MM.1S (cell line): ENCODE data around the gene OR2V2.

ENCODE experiments used
- DNase-seq: peaks from one replicate; pipeline ENCODE4 v3.0.0-alpha.2; 2015
- H2AFZ ChIP-seq: fragments of 300-600 bp; sonication (generic); 2 replicates; pipeline ENCODE4 v1.6.0; 2016; ENCODE audit warnings: antibody characterized with exemption, low read length
- H3F3A ChIP-seq: fragments of 300-600 bp; sonication (generic); 2 replicates; pipeline ENCODE4 v1.6.1; 2016; ENCODE audit warnings: mild to moderate bottlenecking, antibody characterized with exemption, low read length, moderate library complexity, mixed read lengths; ENCODE audit not compliant: insufficient read depth
- H3K27ac ChIP-seq: fragments of 300-600 bp; sonication (generic); 2 replicates; pipeline ENCODE4 v1.5.1; 2016; ENCODE audit warnings: mild to moderate bottlenecking, low read length
- H3K27me3 ChIP-seq: fragments of 300-600 bp; sonication (generic); replicated peaks from 2 replicates; pipeline ENCODE4 v1.6.0; 2016; ENCODE audit warnings: low read length; ENCODE audit not compliant: insufficient read depth
- H3K36me3 ChIP-seq: fragments of 300-600 bp; sonication (generic); replicated peaks from 2 replicates; pipeline ENCODE4 v1.6.1; 2016; ENCODE audit warnings: mild to moderate bottlenecking, low read length, mixed read lengths; ENCODE audit not compliant: insufficient read depth
- H3K4me1 ChIP-seq: fragments of 300-600 bp; sonication (generic); 2 replicates; pipeline ENCODE4 v1.6.1; 2016; ENCODE audit warnings: low read length, mixed read lengths
- H3K4me2 ChIP-seq: fragments of 300-600 bp; sonication (generic); 2 replicates; pipeline ENCODE4 v1.6.0; 2016; ENCODE audit warnings: low read depth, low read length
- H3K4me3 ChIP-seq: fragments of 300-600 bp; sonication (generic); 2 replicates; pipeline ENCODE4 v1.5.1; 2016; ENCODE audit warnings: low read length, mixed read lengths
- H3K79me2 ChIP-seq: fragments of 300-600 bp; sonication (generic); 2 replicates; pipeline ENCODE4 v1.6.1; 2016; ENCODE audit warnings: mixed run types, low read length, mixed read lengths
- H3K9ac ChIP-seq: fragments of 300-600 bp; sonication (generic); 2 replicates; pipeline ENCODE4 v1.6.1; 2016; ENCODE audit warnings: low read length, mixed read lengths
- H3K9me2 ChIP-seq: fragments of 300-600 bp; sonication (generic); replicated peaks from 2 replicates; pipeline ENCODE4 v1.6.1; 2016; ENCODE audit warnings: mild to moderate bottlenecking, low read length, mixed read lengths; ENCODE audit not compliant: insufficient read depth
- H3K9me3 ChIP-seq: fragments of 300-600 bp; sonication (generic); replicated peaks from 2 replicates; pipeline ENCODE4 v1.6.1; 2016; ENCODE audit warnings: mild to moderate bottlenecking, low read length, mixed read lengths; ENCODE audit not compliant: insufficient read depth
- H4K20me1 ChIP-seq: fragments of 300-600 bp; sonication (generic); 2 replicates; pipeline ENCODE4 v1.6.1; 2016; ENCODE audit warnings: mild to moderate bottlenecking, low read length, moderate library complexity, mixed read lengths; ENCODE audit not compliant: insufficient read depth
- CTCF ChIP-seq: fragments of 300-600 bp; sonication (generic); IDR thresholded peaks from 2 replicates; pipeline ENCODE4 v1.5.1; 2016; ENCODE audit warnings: antibody characterized with exemption, low read length, mixed read lengths
- EZH2 ChIP-seq: fragments of 300-600 bp; sonication (generic); optimal IDR thresholded peaks from 2 replicates; pipeline ENCODE3; 2017; ENCODE audit warnings: low read depth, mild to moderate bottlenecking, antibody characterized with exemption, low read length, mixed read lengths
- EZH2phosphoT487 ChIP-seq: fragments of 300-600 bp; sonication (generic); IDR thresholded peaks from 2 replicates; pipeline ENCODE4 v1.6.1; 2018; ENCODE audit warnings: antibody characterized with exemption, low read length

The OR2V2 gene

GRCh38 chr5:181189962-181190710, 42.8 kb downstream of the OR2V2 start:
- DNase-seq = no peak
- Histone ChIP-seq H3K27ac (no peak overlapping the region; the same call in 1 of the 2 replicates), H3K79me2 (no peaks in the 10 kb centered on the region)

GRCh38 chr5:181190711-181191525, 43.5 kb downstream of the OR2V2 start:
- peak overlapping the region; percentile 87 for H2AFZ ChIP-seq
- H3K4me3 ChIP-seq = peak overlapping the region; percentile 95
- peak overlapping the region; percentile 72; the same call in 1 of the 2 replicates for H3K27ac ChIP-seq
- H3K9me3 ChIP-seq = no peaks in the 10 kb centered on the region
- H3K79me2 ChIP-seq = no peaks in the 10 kb centered on the region
- H3K27me3 ChIP-seq = no peaks in the 10 kb centered on the region
- H3K36me3 ChIP-seq = no peaks in the 10 kb centered on the region
- TF ChIP-seq CTCF = peak; percentile 27
- no peak for TF ChIP-seq EZH2
- H3K9me2 ChIP-seq = no peaks in the 10 kb centered on the region
- H3K4me2 ChIP-seq = peak overlapping the region; percentile 99
- peak; percentile 65 for DNase-seq
- H4K20me1 ChIP-seq = no peaks in the 10 kb centered on the region
- H3K4me1 ChIP-seq = no peaks in the 10 kb centered on the region
- H3K9ac ChIP-seq = peak overlapping the region; percentile 66; the same call in 1 of the 2 replicates
- H3F3A ChIP-seq = peaks cover 34% of the 10 kb centered on the region; the same call in 1 of the 2 replicates

More at GRCh38 chr5:181189962-181190710, 42.8 kb downstream of the OR2V2 start:
- Histone ChIP-seq H3K9me3 (no peaks in the 10 kb centered on the region), H3K4me1 (no peaks in the 10 kb centered on the region), H3K27me3 (no peaks in the 10 kb centered on the region), H3K9ac (peak overlapping the region; percentile 66; the same call in 1 of the 2 replicates), H4K20me1 (no peaks in the 10 kb centered on the region), H3K9me2 (no peaks in the 10 kb centered on the region), H3F3A (peaks cover 34% of the 10 kb centered on the region; the same call in 1 of the 2 replicates), H2AFZ (peak overlapping the region; percentile 87), H3K4me2 (peak overlapping the region; percentile 99), H3K36me3 (no peaks in the 10 kb centered on the region), H3K4me3 (peak overlapping the region; percentile 95)
- no peak for TF ChIP-seq EZH2
- no peak for TF ChIP-seq EZH2phosphoT487
- TF ChIP-seq CTCF = no peak

- peak overlapping the region; percentile 72; the same call in 1 of the 2 replicates for H3K27ac ChIP-seq
- H2AFZ ChIP-seq = peak overlapping the region; percentile 87
- no peaks in the 10 kb centered on the region for H3K36me3 ChIP-seq
- peaks cover 34% of the 10 kb centered on the region; the same call in 1 of the 2 replicates for H3F3A ChIP-seq
- H3K27me3 ChIP-seq = no peaks in the 10 kb centered on the region
- H3K4me1 ChIP-seq = no peaks in the 10 kb centered on the region
- TF ChIP-seq CTCF (no peak), EZH2 (no peak), EZH2phosphoT487 (no peak)
- peak overlapping the region; percentile 66 for H3K9ac ChIP-seq
- no peaks in the 10 kb centered on the region for H4K20me1 ChIP-seq
- peak; percentile 96 for DNase-seq
- no peaks in the 10 kb centered on the region for H3K9me3 ChIP-seq
- H3K79me2 ChIP-seq = no peaks in the 10 kb centered on the region
- H3K4me2 ChIP-seq = peak overlapping the region; percentile 99
- H3K4me3 ChIP-seq = peak overlapping the region; percentile 95
- H3K9me2 ChIP-seq = no peaks in the 10 kb centered on the region
Observed at GRCh38 chr5:181191526-181192336, 44.3 kb downstream of the OR2V2 start.
